ENCODE data around the gene OPHN1. TPM values are rescaled to one million over a fixed set of nuclear protein-coding genes. Genes with fewer than 3 reads are reported as not detected.

The OPHN1 gene
- total and polyA plus RNA-seq, 2 of the 13 experiments (the other 11 are each of a cell fraction or from before 2014, with no cell fraction given) = 1.6 to 1.7 TPM

DNA sequence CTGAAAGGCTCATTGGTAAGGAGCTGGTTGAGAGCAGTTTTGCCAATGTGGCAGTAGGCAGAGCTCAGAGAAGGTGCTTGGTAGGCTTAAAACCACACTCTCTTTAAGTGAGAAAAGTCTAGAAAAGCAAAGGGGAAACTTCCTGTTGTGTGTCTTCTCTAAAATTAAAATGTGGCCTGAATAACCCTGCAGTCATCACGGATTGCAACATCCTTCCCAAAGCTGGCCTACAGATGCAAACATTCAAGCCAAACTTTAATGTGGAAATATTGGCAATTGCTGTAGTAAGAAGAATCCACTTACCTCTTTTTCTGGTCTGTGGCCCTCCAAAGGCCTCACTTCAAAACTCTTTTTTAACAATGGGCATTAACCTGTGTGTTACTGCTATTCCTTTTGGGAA, 348.5 kb downstream of the OPHN1 start (continued):
- TF ChIP-seq, protein P1, sequence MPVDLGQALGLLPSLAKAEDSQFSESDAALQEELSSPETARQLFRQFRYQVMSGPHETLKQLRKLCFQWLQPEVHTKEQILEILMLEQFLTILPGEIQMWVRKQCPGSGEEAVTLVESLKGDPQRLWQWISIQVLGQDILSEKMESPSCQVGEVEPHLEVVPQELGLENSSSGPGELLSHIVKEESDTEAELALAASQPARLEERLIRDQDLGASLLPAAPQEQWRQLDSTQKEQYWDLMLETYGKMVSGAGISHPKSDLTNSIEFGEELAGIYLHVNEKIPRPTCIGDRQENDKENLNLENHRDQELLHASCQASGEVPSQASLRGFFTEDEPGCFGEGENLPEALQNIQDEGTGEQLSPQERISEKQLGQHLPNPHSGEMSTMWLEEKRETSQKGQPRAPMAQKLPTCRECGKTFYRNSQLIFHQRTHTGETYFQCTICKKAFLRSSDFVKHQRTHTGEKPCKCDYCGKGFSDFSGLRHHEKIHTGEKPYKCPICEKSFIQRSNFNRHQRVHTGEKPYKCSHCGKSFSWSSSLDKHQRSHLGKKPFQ (CRISPR knock-in tag; IDR thresholded peaks at IDR 0.05; ENCODE audit: insufficient replicate concordance) = no peak
- TF ChIP-seq, protein P2, sequence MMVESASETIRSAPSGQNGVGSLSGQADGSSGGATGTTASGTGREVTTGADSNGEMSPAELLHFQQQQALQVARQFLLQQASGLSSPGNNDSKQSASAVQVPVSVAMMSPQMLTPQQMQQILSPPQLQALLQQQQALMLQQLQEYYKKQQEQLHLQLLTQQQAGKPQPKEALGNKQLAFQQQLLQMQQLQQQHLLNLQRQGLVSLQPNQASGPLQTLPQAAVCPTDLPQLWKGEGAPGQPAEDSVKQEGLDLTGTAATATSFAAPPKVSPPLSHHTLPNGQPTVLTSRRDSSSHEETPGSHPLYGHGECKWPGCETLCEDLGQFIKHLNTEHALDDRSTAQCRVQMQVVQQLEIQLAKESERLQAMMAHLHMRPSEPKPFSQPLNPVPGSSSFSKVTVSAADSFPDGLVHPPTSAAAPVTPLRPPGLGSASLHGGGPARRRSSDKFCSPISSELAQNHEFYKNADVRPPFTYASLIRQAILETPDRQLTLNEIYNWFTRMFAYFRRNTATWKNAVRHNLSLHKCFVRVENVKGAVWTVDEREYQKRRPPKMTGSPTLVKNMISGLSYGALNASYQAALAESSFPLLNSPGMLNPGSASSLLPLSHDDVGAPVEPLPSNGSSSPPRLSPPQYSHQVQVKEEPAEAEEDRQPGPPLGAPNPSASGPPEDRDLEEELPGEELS (CRISPR knock-in tag; IDR thresholded peaks at IDR 0.05) = no peak
- no peak for TF ChIP-seq RFXANK (CRISPR knock-in tag; IDR thresholded peaks at IDR 0.05)
- no peak for TF ChIP-seq ERF (CRISPR knock-in tag; IDR thresholded peaks at IDR 0.05)
- TF ChIP-seq, protein P3, sequence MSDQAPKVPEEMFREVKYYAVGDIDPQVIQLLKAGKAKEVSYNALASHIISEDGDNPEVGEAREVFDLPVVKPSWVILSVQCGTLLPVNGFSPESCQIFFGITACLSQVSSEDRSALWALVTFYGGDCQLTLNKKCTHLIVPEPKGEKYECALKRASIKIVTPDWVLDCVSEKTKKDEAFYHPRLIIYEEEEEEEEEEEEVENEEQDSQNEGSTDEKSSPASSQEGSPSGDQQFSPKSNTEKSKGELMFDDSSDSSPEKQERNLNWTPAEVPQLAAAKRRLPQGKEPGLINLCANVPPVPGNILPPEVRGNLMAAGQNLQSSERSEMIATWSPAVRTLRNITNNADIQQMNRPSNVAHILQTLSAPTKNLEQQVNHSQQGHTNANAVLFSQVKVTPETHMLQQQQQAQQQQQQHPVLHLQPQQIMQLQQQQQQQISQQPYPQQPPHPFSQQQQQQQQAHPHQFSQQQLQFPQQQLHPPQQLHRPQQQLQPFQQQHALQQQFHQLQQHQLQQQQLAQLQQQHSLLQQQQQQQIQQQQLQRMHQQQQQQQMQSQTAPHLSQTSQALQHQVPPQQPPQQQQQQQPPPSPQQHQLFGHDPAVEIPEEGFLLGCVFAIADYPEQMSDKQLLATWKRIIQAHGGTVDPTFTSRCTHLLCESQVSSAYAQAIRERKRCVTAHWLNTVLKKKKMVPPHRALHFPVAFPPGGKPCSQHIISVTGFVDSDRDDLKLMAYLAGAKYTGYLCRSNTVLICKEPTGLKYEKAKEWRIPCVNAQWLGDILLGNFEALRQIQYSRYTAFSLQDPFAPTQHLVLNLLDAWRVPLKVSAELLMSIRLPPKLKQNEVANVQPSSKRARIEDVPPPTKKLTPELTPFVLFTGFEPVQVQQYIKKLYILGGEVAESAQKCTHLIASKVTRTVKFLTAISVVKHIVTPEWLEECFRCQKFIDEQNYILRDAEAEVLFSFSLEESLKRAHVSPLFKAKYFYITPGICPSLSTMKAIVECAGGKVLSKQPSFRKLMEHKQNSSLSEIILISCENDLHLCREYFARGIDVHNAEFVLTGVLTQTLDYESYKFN (CRISPR knock-in tag; conservative IDR thresholded peaks at IDR 0.05) = no peak

DNA sequence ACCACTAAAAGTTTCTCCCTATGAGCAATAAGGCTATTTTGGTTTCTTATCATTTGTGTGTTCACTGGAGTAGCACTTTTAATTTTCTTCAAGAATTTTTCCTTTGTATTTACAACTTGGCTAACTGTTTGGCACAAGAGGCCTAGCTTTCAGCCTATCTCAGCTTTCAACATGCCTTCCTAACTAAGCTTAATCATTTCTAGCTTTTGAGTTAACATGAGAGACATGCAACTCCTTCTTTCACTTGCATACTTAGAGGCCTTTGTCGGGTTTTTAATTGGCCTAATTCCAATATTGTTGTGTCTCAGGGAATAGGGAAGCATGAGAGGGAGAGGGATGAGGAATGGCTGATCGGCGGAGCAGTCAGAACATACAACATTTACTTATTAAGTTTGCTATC, 349.8 kb downstream of the OPHN1 start:
- Histone ChIP-seq H3K4me3 (replicated peaks in 1 of 3; ENCODE audit: insufficient read depth in 1 of 3, low read depth in 2 of 3, low read length in 3 of 3) (no peak overlapping the region), H3K9me3 (ENCODE audit: low read length) (no peaks in the 10 kb centered on the region), H3K27me3 (ENCODE audit: control insufficient read depth in 1 of 2, insufficient read depth in 2 of 2, low read length in 2 of 2) (no peaks in the 10 kb centered on the region), H4K20me1 (ENCODE audit: insufficient read depth, low read length) (no peaks in the 10 kb centered on the region), H3K4me1 (ENCODE audit: insufficient read depth, low read length) (no peaks in the 10 kb centered on the region), H3K9ac (ENCODE audit: insufficient read depth, low read depth, low read length) (no peak overlapping the region), H2AFZ (ENCODE audit: low read length) (no peak overlapping the region), H3K27ac (ENCODE audit: extremely low read length, insufficient read depth, low read length) (no peak overlapping the region), H3K79me2 (ENCODE audit: insufficient read depth, low read length) (no peaks in the 10 kb centered on the region), H3K36me3 (replicated peaks in 1 of 2; ENCODE audit: control insufficient read depth in 1 of 2, insufficient read depth in 2 of 2, low read length in 2 of 2) (no peaks in the 10 kb centered on the region), H3K4me2 (ENCODE audit: low read depth, low read length) (no peak overlapping the region)
- no TSS peak for BruUV-seq (replicated peaks)
- WGBS (ENCODE audit: low lambda C conversion rate) = 85% methylated on average over 3 of the region's 3 CpGs
- ATAC-seq = no peak
- intact Hi-C loops (cut with micrococcal nuclease; ENCODE audit: unreplicated experiment) = no loop called here
- no peak for FAIRE-seq
- in situ Hi-C loops (cut with HindIII; ENCODE audit: extremely low pct_ligation_motif_present, low pct_unique_long_range_greater_than_20kb) = no loop called here
- DNase-seq (ENCODE audit: low spot score) = no peak
- ChIA-PET POLR2A (no interaction called here), CTCF (ENCODE audit: low intra/inter-chr PET ratio, low total read pairs) (no interaction called here)
- TF ChIP-seq, protein P4, sequence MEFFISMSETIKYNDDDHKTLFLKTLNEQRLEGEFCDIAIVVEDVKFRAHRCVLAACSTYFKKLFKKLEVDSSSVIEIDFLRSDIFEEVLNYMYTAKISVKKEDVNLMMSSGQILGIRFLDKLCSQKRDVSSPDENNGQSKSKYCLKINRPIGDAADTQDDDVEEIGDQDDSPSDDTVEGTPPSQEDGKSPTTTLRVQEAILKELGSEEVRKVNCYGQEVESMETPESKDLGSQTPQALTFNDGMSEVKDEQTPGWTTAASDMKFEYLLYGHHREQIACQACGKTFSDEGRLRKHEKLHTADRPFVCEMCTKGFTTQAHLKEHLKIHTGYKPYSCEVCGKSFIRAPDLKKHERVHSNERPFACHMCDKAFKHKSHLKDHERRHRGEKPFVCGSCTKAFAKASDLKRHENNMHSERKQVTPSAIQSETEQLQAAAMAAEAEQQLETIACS (CRISPR knock-in tag; IDR thresholded peaks at IDR 0.05) = no peak
- TF ChIP-seq ZKSCAN8 (CRISPR knock-in tag; IDR thresholded peaks at IDR 0.05; ENCODE audit: borderline replicate concordance) (no peak), ZNF775 (CRISPR knock-in tag; IDR thresholded peaks at IDR 0.05; ENCODE audit: borderline replicate concordance) (no peak), SMAD9 (CRISPR knock-in tag; IDR thresholded peaks at IDR 0.05) (no peak)
- TF ChIP-seq, protein P5, sequence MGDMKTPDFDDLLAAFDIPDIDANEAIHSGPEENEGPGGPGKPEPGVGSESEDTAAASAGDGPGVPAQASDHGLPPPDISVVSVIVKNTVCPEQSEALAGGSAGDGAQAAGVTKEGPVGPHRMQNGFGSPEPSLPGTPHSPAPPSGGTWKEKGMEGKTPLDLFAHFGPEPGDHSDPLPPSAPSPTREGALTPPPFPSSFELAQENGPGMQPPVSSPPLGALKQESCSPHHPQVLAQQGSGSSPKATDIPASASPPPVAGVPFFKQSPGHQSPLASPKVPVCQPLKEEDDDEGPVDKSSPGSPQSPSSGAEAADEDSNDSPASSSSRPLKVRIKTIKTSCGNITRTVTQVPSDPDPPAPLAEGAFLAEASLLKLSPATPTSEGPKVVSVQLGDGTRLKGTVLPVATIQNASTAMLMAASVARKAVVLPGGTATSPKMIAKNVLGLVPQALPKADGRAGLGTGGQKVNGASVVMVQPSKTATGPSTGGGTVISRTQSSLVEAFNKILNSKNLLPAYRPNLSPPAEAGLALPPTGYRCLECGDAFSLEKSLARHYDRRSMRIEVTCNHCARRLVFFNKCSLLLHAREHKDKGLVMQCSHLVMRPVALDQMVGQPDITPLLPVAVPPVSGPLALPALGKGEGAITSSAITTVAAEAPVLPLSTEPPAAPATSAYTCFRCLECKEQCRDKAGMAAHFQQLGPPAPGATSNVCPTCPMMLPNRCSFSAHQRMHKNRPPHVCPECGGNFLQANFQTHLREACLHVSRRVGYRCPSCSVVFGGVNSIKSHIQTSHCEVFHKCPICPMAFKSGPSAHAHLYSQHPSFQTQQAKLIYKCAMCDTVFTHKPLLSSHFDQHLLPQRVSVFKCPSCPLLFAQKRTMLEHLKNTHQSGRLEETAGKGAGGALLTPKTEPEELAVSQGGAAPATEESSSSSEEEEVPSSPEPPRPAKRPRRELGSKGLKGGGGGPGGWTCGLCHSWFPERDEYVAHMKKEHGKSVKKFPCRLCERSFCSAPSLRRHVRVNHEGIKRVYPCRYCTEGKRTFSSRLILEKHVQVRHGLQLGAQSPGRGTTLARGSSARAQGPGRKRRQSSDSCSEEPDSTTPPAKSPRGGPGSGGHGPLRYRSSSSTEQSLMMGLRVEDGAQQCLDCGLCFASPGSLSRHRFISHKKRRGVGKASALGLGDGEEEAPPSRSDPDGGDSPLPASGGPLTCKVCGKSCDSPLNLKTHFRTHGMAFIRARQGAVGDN (CRISPR knock-in tag; IDR thresholded peaks at IDR 0.05) = no peak

Measured in HepG2 (cell line).